HG02642 (cell line): ENCODE data around the gene PRKD1.
"Not testable (repeated sequence)": the region's sequence is repeated elsewhere in the genome, so short reads cannot be mapped to it uniquely, and the experiment has no call there.

Source experiments
- ATAC-seq: cut with Tn5 transposase; IDR thresholded peaks from one replicate; pipeline ENCODE4 v1.9.1; 2021; ENCODE audit warnings: mild to moderate bottlenecking; ENCODE audit not compliant: unreplicated experiment, poor library complexity

The PRKD1 gene

GRCh38 chr14:29752221-29752923 is 175.3 kb downstream of the PRKD1 start:
- no peak for ATAC-seq

DNA sequence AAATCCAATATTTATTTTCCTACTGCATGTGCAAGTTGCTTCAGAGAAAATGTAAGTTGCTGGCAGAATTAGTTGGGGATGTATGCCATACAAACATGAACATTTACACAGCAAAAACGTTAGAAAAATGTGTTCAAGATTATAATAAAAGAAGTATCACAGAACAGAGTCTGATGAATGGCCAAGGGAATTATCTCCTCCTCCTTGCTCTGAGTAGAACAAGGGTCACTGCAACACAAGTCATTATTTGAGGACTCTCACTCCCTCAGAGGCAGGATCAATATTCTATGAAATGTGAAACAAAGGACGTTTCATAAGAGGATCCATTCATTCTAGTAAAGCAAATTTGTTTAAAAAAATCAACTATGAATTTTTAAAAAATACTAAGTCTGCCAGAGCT is 177.8 kb downstream of the PRKD1 start:
- no peak for ATAC-seq

DNA sequence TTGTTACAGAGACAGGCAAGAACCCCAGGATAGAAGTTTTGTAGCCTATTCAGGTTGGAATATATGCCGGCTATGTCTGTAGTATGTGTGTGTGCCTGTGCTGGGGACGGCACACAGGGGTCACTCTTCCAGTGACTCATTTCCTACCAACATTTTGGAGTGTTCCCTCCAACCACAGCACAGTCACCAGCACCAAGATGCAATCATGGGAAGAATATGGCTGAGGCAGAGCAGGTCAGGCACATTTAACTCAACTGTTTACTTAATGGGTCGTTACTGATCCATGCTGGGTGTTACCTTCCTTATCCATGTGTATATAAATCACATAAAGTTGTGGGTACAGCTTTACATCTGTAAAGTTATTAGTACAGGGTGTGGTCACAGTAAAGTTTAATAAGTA is 178.3 kb downstream of the PRKD1 start:
- no peak for ATAC-seq

DNA sequence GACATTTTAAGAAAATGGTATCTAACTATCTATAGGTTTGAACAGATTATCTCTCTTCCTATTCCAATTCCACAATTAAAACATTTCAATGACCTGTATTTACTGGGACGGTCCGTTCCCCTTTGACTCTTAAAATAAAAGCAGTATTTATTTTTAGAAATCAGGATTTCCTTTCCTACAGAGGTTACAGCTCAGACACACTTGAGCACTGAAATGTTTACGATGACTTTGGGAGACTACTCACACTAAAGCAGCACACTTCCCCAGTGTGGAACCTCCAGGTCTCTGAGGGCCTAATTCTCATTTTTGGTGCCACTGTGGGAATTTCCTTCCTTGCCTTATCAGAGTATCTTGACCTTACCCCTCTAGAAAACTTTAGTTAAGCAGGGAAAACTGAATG is 181.8 kb downstream of the PRKD1 start:
- no peak for ATAC-seq

DNA sequence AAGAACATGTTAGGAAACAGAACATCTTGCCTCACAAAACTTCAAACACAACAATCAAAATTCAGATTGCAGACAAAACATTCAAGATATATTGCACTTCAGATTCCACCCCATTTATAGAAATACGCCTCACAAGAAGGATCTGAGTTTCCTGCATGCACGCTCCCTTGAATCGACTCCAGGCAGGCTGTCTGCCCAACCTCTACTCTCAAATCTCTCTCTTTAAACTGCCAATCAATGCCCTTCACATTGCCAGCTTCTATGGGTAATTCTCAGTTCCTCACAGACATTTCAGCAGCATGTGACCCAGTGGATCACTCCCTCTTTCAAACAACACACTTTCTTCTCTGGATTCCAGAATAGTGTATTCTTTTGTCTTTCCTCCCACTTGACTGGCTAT is 184.1 kb downstream of the PRKD1 start:
- ATAC-seq = no peak

- no peak for ATAC-seq
These were observed 185.7 kb downstream of the PRKD1 start for GRCh38 chr14:29741909-29742401.

DNA sequence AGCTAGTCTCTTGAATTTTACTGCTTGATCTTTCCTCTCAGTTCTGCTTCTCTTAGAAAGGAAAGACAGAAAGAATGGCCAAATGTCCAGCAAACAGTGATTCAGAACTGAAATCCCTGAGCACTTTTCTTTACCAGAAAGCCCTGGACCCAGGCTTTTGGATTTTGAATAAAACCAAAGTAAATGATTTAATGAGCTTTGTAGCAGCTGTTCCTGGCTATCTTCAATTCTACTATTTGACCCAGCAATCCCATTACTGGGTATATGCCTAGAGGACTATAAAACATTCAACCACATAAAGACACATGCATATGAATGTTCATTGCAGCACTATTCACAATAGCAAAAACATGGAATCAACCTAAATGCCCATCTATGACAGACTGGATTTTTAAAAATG is 187.2 kb downstream of the PRKD1 start:
- no peak for ATAC-seq

DNA sequence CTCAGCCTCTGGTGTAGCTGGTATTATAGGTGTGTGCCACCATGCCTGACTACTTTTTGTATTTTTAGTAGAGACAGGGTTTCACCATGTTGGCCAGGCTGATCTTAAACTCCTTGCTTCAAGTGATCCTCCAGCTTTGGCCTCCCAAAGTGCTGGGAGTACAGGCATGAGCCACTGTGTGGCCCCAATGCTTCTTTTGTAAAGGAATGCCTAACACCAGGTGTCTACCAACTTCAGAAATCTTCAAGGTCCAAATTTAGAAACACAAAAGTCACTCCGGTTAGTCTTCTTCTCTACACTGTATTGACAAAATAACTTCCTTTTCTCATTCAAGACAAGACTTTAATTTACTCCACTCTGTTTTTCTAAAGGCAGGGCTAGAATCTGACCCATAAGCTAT is 188.7 kb downstream of the PRKD1 start:
- ATAC-seq = no peak

DNA sequence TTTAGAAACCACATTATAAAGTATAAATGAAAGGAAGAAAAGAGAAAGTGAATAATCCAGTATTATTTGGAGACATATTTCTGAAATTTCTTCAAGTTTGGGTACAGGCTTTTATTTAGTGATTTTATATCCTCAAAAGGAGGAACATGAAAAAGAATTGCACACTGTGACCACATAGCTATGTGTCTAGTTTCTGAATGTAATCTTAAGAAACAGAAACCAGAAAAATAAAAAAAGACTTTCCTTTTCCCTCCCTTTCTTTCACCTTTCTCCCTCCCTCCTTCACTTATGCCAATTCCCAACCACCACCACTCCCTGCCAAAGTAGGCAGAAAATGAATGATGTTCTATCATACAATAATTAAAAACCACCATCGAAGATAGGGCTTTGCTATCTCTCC is 189.6 kb downstream of the PRKD1 start:
- no peak for ATAC-seq

GRCh38 chr14:29735459-29735858 is 192.2 kb downstream of the PRKD1 start:
- no peak for ATAC-seq

DNA sequence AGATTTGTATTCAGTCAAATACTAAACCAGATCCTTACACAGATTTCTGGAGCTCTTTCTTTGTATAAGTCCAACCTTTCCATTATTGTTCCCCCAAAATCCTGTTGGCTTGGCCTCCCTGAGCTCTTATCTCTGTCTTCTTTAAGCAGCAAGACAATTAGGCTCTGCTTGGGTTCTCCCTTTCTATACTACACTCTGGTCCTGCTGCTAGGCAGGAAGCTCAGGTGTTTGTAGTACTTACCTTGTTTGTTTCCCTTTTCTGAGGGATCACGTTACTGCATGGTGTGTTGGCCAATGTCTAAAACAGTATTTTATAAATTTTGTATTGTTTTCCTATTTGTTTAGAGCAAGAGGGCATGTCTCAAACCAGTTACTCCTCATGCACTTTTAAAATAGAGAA is 192.9 kb downstream of the PRKD1 start:
- ATAC-seq = no peak

DNA sequence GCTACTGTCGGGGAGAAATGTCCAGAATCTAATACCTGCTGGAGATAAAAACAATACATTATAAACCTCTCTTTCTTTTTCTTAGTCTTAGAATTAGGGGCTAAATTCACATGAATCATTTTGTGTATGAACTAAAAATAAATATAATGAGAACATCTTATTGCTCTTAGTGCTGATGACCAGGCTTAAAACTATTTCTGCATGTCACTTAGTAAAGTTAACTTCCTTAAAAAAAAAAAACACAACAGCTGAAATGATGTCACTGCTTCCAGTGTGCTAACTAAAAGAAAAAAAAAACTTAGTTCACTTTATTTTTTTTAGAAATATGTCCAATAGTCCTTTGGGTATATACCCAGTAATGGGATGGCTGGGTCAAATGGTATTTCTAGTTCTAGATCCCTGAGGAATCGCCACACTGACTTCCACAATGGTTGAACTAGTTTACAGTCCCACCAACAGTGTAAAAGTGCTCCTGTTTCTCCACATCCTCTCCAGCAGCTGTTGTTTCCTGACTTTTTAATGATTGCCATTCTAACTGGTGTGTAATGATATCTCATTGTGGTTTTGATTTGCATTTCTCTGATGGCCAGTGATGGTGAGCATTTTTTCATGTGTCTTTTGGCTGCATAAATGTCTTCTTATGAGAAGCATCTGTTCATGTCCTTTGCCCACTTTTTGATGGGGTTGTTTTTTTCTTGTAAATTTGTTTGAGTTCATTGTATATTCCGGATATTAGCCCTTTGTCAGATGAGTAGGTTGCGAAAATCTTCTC is 200.9 kb downstream of the PRKD1 start:
- ATAC-seq = not testable (repeated sequence)

- no peak for ATAC-seq
These were observed 202.7 kb downstream of the PRKD1 start for GRCh38 chr14:29724991-29725390.

DNA sequence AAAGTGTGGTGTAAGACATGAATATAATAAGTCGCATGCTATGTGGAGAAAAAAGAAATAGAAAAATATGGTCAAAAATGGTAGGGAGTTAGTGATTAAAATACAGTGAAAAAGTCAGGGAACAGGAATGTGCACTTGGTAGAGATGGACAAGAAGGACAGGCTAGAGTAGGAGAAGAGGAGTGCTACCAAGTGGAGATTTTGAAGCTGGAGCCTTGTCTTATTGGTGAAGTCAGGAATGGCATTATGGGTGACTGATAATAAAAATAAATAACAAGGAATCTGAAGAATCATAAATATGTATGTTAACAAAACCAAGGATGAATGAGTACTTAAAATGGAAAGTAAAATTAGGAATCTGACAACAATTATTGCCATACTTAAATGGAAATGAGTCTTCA is 204.8 kb downstream of the PRKD1 start:
- ATAC-seq = no peak

DNA sequence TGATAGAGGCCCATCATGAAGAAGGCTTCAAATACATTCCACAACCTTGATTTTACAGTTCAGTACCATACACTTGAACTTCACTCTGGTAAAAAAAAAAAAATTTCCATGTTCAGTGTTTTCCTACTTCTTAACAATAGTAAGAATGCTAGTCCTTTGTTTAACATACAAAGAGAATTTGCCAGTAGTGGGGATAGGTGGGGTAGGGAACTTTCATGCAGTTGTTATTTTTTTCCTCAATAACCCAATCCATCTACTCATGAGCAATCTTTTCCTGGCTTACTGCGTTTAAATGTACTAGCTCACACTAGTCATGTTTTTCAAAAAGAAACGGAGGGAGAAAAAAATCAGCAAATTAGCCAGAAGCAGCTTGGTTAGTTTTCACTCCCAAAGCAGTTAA is 206.1 kb downstream of the PRKD1 start:
- ATAC-seq = no peak

GRCh38 chr14:29717901-29718300 is 209.7 kb downstream of the PRKD1 start:
- no peak for ATAC-seq

GRCh38 chr14:29716150-29716549 is 211.5 kb downstream of the PRKD1 start:
- no peak for ATAC-seq

GRCh38 chr14:29712601-29713000 is 215.0 kb downstream of the PRKD1 start:
- ATAC-seq = no peak

GRCh38 chr14:29710015-29710414 is 217.6 kb downstream of the PRKD1 start:
- no peak for ATAC-seq

GRCh38 chr14:29709490-29709889 is 218.2 kb downstream of the PRKD1 start:
- no peak for ATAC-seq

GRCh38 chr14:29706700-29707099 is 220.9 kb downstream of the PRKD1 start:
- ATAC-seq = no peak

DNA sequence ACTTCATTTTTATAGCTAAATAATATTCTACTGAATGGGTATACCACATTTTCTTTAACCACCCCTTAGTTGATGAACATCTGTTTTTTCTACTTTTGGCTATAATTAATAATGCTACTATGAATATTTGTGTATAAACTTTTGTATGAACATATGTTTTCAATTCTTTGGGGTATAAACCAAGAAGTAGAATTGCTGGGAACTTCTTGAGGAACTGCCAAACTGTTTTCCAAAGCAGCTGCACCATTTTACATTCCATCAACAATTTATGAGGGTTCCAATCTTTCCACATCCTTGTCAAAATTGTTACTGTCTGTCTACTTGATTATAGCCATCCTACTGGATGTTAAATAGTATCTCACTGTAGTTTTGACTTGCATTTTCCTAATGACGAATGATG is 221.8 kb downstream of the PRKD1 start:
- no peak for ATAC-seq
